Neural crest cell (in vitro differentiated cells): ENCODE results near the gene SLC2A10. TPM values are rescaled to one million over a fixed set of nuclear protein-coding genes. Genes with fewer than 3 reads are reported as not detected.
"Not testable (repeated sequence)": the region's sequence is repeated elsewhere in the genome, so short reads cannot be mapped to it uniquely, and the experiment has no call there.

Source experiments
- DNase-seq: peaks from one replicate; pipeline ENCODE4 v3.0.0; 2021; ENCODE audit warnings: low read depth, mixed read lengths, low spot score
- H3K27ac Mint-ChIP-seq: one replicate; pipeline ENCODE4 v1.8.0; 2021; ENCODE audit warnings: mild to moderate bottlenecking, mixed read lengths; ENCODE audit not compliant: unreplicated experiment
- H3K27me3 Mint-ChIP-seq: 2 replicates; pipeline ENCODE4 v1.8.0; 2021; ENCODE audit warnings: low read depth, mild to moderate bottlenecking, mixed read lengths
- H3K36me3 Mint-ChIP-seq: 2 replicates; pipeline ENCODE4 v1.8.0; 2021; ENCODE audit warnings: low read depth, mild to moderate bottlenecking, mixed read lengths
- H3K4me1 Mint-ChIP-seq: 2 replicates; pipeline ENCODE4 v1.8.0; 2021; ENCODE audit warnings: mixed read lengths
- H3K4me3 Mint-ChIP-seq: one replicate; pipeline ENCODE4 v1.8.0; 2021; ENCODE audit warnings: mild to moderate bottlenecking, mixed read lengths
- H3K9me3 Mint-ChIP-seq: 2 replicates; pipeline ENCODE4 v1.8.0; 2021; ENCODE audit warnings: mixed read lengths
- CTCF ChIP-seq: fragments of 200-600 bp; sonication (generic); conservative IDR thresholded peaks from 2 replicates; pipeline ENCODE4 v1.5.0; 2021; ENCODE audit warnings: antibody characterized with exemption, mild to moderate bottlenecking
- total RNA-seq: library from RNA; stranded (reverse); gene quantifications from 2 replicates; pipeline ENCODE4 v1.2.1, GENCODE V29; 2021

SLC2A10 gene
- total RNA-seq, 1 donor from 2014 or later: 12.7 TPM

- TF ChIP-seq CTCF: no peak
- Mint-ChIP-seq H3K4me3 (no peak overlapping the region), H3K9me3 (peaks cover 5% of the 10 kb centered on the region), H3K27me3 (no peaks in the 10 kb centered on the region), H3K36me3 (peaks cover 20% of the 10 kb centered on the region), H3K27ac (no peak overlapping the region), H3K4me1 (peaks cover 23% of the 10 kb centered on the region)
- no peak for DNase-seq
Measured at GRCh38 chr20:46672543-46673148, 36.8 kb upstream of the SLC2A10 start.

GRCh38 chr20:46673394-46674252 lies 35.8 kb upstream of the SLC2A10 start:
- peaks cover 5% of the 10 kb centered on the region for H3K9me3 Mint-ChIP-seq
- peak overlapping the region; percentile 75 for H3K4me3 Mint-ChIP-seq
- TF ChIP-seq CTCF: no peak
- H3K27ac Mint-ChIP-seq: peak overlapping the region; percentile 63
- no peaks in the 10 kb centered on the region for H3K27me3 Mint-ChIP-seq
- peaks cover 15% of the 10 kb centered on the region for H3K36me3 Mint-ChIP-seq
- peaks cover 23% of the 10 kb centered on the region for H3K4me1 Mint-ChIP-seq
- DNase-seq: no peak

- Mint-ChIP-seq H3K27ac (peak overlapping the region; percentile 63), H3K27me3 (no peaks in the 10 kb centered on the region), H3K36me3 (peaks cover 10% of the 10 kb centered on the region), H3K9me3 (peaks cover 5% of the 10 kb centered on the region), H3K4me1 (peaks cover 23% of the 10 kb centered on the region), H3K4me3 (peak overlapping the region; percentile 75)
- no peak for DNase-seq
- no peak for TF ChIP-seq CTCF
Measured at GRCh38 chr20:46674253-46675083, 35.0 kb upstream of the SLC2A10 start.

- not testable (repeated sequence) for H3K36me3 Mint-ChIP-seq, DNase-seq, H3K27ac Mint-ChIP-seq, H3K9me3 Mint-ChIP-seq, H3K4me3 Mint-ChIP-seq, H3K27me3 Mint-ChIP-seq
- H3K4me1 Mint-ChIP-seq: peaks cover 28% of the 10 kb centered on the region
Measured at GRCh38 chr20:46676649-46677316, 32.7 kb upstream of the SLC2A10 start.

- H3K27ac Mint-ChIP-seq: no peak overlapping the region
- peaks cover 31% of the 10 kb centered on the region for H3K4me1 Mint-ChIP-seq
- TF ChIP-seq CTCF: no peak
- peaks cover 2% of the 10 kb centered on the region for H3K9me3 Mint-ChIP-seq
- H3K4me3 Mint-ChIP-seq: no peak overlapping the region
- H3K27me3 Mint-ChIP-seq: no peaks in the 10 kb centered on the region
- no peak for DNase-seq
- H3K36me3 Mint-ChIP-seq: peaks cover 3% of the 10 kb centered on the region
Measured at GRCh38 chr20:46677608-46678007, 31.8 kb upstream of the SLC2A10 start.
